HepG2 (cell line): Measurements from ENCODE around the gene NOX3. TPM values are rescaled to one million over a fixed set of nuclear protein-coding genes. Genes with fewer than 3 reads are reported as not detected.

Experiments used
- ATAC-seq: fragments of 200-7000 bp; cut with Tn5 transposase; 3 replicates; pipeline ENCODE4 v1.9.1; 2020; ENCODE audit warnings: mild to moderate bottlenecking, moderate library complexity
- BruUV-seq: library from RNA; stranded (reverse); fragments of 400-500 nt; replicated peaks from 2 replicates; lab custom pipeline; 2021; lab: Mats Ljungman, UMichigan
- CTCF ChIA-PET: fragments of 300-600 bp; formaldehyde crosslinking; extraction: SDS; loops from one replicate; lab custom pipeline; 2021; ENCODE audit warnings: low total read pairs, inconsistent platforms, low intra/inter-chr PET ratio; lab: Yijun Ruan, JAX
- POLR2A ChIA-PET: fragments of 350-600 bp; sonication (Branson Sonifier 250); formaldehyde crosslinking; loops from one replicate; lab custom pipeline; 2020; ENCODE audit warnings: antibody characterized with exemption, inconsistent platforms; lab: Yijun Ruan, JAX
- DNase-seq: peaks from one replicate; pipeline ENCODE4 v3.0.0-alpha.2; 2015; ENCODE audit warnings: low spot score
- FAIRE-seq: peaks from 3 replicates; lab custom pipeline; 2011; peaks lifted over from hg19 to GRCh38; lab: Jason Lieb, UNC
- H2AFZ ChIP-seq: one replicate; pipeline ENCODE4 v1.6.1; 2011; ENCODE audit warnings: low read length, inconsistent platforms
- H3K27ac ChIP-seq: fragments of 300-600 bp; 3 replicates; pipeline ENCODE4 v1.8.0; 2011; ENCODE audit warnings: mixed run types, mild to moderate bottlenecking, mixed read lengths, low read length, inconsistent platforms; ENCODE audit not compliant: insufficient read depth; ENCODE audit errors: extremely low read length
- H3K27me3 ChIP-seq, 2 experiments: fragments of 200-600 bp in 1 of 2; 2 replicates in 1 of 2; 3 replicates in 1 of 2; pipeline versions ENCODE4 v1.6.0 to v1.8.0; 2011; ENCODE audit warnings: low read length in 2 of 2, mild to moderate bottlenecking in 2 of 2, moderate library complexity in 2 of 2, inconsistent platforms in 1 of 2; ENCODE audit not compliant: insufficient read depth in 2 of 2, control insufficient read depth in 1 of 2
- H3K36me3 ChIP-seq, 2 experiments: fragments of 200-600 bp in 1 of 2; replicated peaks in 1 of 2; 2 replicates in 1 of 2; 3 replicates in 1 of 2; pipeline versions ENCODE4 v1.5.1 to v1.8.0; 2011; ENCODE audit warnings: low read length in 2 of 2, inconsistent platforms in 1 of 2; ENCODE audit not compliant: insufficient read depth in 2 of 2, control insufficient read depth in 1 of 2
- H3K4me1 ChIP-seq: 2 replicates; pipeline ENCODE4 v1.5.1; 2012; ENCODE audit warnings: low read length, inconsistent platforms; ENCODE audit not compliant: insufficient read depth
- H3K4me2 ChIP-seq: 2 replicates; pipeline ENCODE4 v1.6.0; 2011; ENCODE audit warnings: low read depth, low read length, inconsistent platforms
- H3K4me3 ChIP-seq, 3 experiments: fragments of 200-600 bp in 1 of 3; sonication (generic), shearing (Covaris generic) in 1 of 3; replicated peaks in 1 of 3; 2 replicates each; pipeline ENCODE4 v1.5.1; 2011 to 2016; ENCODE audit warnings: low read length in 3 of 3, inconsistent platforms in 2 of 3, low read depth in 2 of 3, mild to moderate bottlenecking in 2 of 3, control low read depth in 1 of 3, mixed read lengths in 1 of 3; ENCODE audit not compliant: insufficient read depth in 1 of 3
- H3K79me2 ChIP-seq: one replicate; pipeline ENCODE4 v1.6.1; 2011; ENCODE audit warnings: low read length, inconsistent platforms; ENCODE audit not compliant: insufficient read depth
- H3K9ac ChIP-seq: 2 replicates; pipeline ENCODE4 v1.6.0; 2011; ENCODE audit warnings: mild to moderate bottlenecking, low read depth, low read length, inconsistent platforms; ENCODE audit not compliant: insufficient read depth
- H3K9me3 ChIP-seq: 2 replicates; pipeline ENCODE4 v1.5.1; 2012; ENCODE audit warnings: mild to moderate bottlenecking, low read length
- H4K20me1 ChIP-seq: 2 replicates; pipeline ENCODE4 v1.6.0; 2011; ENCODE audit warnings: inconsistent platforms, mild to moderate bottlenecking, low read length, moderate library complexity; ENCODE audit not compliant: insufficient read depth
- ZNF614 ChIP-seq: IDR thresholded peaks from 2 replicates; pipeline ENCODE4 v1.6.1; 2018; ENCODE audit warnings: missing biosample characterization, missing genetic modification reagents, inconsistent platforms, borderline replicate concordance
- ZNF619 ChIP-seq: sonication (generic); formaldehyde crosslinking; IDR thresholded peaks from 2 replicates; pipeline ENCODE4 v1.4.0; 2020; ENCODE audit warnings: mild to moderate bottlenecking, missing genetic modification reagents
- WGBS: methylation state at CpG from one replicate; pipeline ENCODE4 v1.1.6; 2017; ENCODE audit warnings: low lambda C conversion rate; 5-methylcytosine and 5-hydroxymethylcytosine counted together
- in situ Hi-C: cut with HindIII; loops from 2 replicates; pipeline ENCODE4 v1.10.0; 2017; ENCODE audit warnings: low pct_unique_long_range_greater_than_20kb; ENCODE audit not compliant: extremely low pct_ligation_motif_present
- intact Hi-C: fragments of 100-400 bp; cut with micrococcal nuclease; formaldehyde crosslinking; loops from one replicate; pipeline ENCODE4 v1.10.0; 2022; ENCODE audit not compliant: unreplicated experiment
- polyA plus RNA-seq, 8 experiments: library from polyadenylated mRNA; depleted of rRNA in 3 of 8; stranded (reverse) in 7 of 8; unstranded in 1 of 8; fragments of >200 nt; fragmentation: Illumina TruSeq in 4 of 8; extraction: Trizol in 4 of 8; gene quantifications; 2 replicates each; pipeline versions ENCODE4 v1.2.1 to v1.2.3, GENCODE V29; 2011 to 2016; ENCODE audit warnings: low read depth in 4 of 8, missing spikeins in 1 of 8, mixed read lengths in 1 of 8; ENCODE audit not compliant: insufficient read depth in 1 of 8
- total RNA-seq, 5 experiments: library from RNA; depleted of rRNA; stranded (reverse); fragments of >200 nt; fragmentation: Illumina TruSeq; extraction: Trizol; gene quantifications; 2 replicates each; pipeline ENCODE4 v1.2.3, GENCODE V29; 2016; ENCODE audit warnings: low read depth in 1 of 5
- TF ChIP-seq, protein P1 (sequence below), 2 experiments: fragments of 450-650 bp in 1 of 2; sonication (generic) in 1 of 2; formaldehyde crosslinking in 1 of 2; IDR thresholded peaks; 2 replicates each; pipeline versions ENCODE4 v1.6.1 to v1.8.0; 2016 to 2022; ENCODE audit warnings: antibody characterized with exemption in 1 of 2, mild to moderate bottlenecking in 1 of 2, missing genetic modification reagents in 1 of 2
- TF ChIP-seq, protein P2 (sequence below): sonication (generic); formaldehyde crosslinking; IDR thresholded peaks from 2 replicates; pipeline ENCODE4 v1.4.0; 2020; ENCODE audit warnings: mild to moderate bottlenecking, missing genetic modification reagents

The NOX3 gene
- total and polyA plus RNA-seq, 2 of the 13 experiments (the other 11 are each of a cell fraction or from before 2014, with no cell fraction given): 0.09 to 0.18 TPM

DNA sequence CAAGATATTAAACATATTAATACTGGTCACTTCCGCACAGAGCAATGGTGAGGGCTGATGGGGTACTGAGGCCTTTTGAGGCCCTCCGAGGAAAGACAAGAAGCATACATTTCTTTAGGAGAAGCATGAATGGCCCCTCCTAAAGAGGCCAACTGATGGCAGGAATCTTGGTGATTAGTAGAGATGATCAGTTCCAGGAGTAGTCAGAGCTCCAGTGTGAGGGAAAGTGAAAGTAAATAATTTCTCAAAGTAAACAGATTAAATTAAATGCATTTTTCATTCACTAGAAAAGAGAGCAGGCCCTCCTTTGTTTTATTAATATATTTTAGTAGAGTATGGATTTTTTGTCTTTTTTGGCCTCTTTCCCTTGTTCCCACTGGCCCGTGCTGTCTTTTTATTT, 38.2 kb downstream of the NOX3 start:
- Histone ChIP-seq H3K9ac (no peak overlapping the region), H3K27ac (no peak overlapping the region), H4K20me1 (no peaks in the 10 kb centered on the region), H3K27me3 (no peaks in the 10 kb centered on the region), H3K4me1 (peaks cover 62% of the 10 kb centered on the region), H3K9me3 (no peaks in the 10 kb centered on the region), H3K36me3 (no peaks in the 10 kb centered on the region), H3K4me3 (no peak overlapping the region), H3K79me2 (no peaks in the 10 kb centered on the region), H3K4me2 (no peak overlapping the region), H2AFZ (no peak overlapping the region)
- DNase-seq (no peak), FAIRE-seq (no peak), ATAC-seq (no peak; the same call in 2 of the 3 replicates)
- no peak for TF ChIP-seq ZNF619 (CRISPR knock-in tag)
- TF ChIP-seq ZNF614 (CRISPR knock-in tag): no peak
- TF ChIP-seq, protein P1, sequence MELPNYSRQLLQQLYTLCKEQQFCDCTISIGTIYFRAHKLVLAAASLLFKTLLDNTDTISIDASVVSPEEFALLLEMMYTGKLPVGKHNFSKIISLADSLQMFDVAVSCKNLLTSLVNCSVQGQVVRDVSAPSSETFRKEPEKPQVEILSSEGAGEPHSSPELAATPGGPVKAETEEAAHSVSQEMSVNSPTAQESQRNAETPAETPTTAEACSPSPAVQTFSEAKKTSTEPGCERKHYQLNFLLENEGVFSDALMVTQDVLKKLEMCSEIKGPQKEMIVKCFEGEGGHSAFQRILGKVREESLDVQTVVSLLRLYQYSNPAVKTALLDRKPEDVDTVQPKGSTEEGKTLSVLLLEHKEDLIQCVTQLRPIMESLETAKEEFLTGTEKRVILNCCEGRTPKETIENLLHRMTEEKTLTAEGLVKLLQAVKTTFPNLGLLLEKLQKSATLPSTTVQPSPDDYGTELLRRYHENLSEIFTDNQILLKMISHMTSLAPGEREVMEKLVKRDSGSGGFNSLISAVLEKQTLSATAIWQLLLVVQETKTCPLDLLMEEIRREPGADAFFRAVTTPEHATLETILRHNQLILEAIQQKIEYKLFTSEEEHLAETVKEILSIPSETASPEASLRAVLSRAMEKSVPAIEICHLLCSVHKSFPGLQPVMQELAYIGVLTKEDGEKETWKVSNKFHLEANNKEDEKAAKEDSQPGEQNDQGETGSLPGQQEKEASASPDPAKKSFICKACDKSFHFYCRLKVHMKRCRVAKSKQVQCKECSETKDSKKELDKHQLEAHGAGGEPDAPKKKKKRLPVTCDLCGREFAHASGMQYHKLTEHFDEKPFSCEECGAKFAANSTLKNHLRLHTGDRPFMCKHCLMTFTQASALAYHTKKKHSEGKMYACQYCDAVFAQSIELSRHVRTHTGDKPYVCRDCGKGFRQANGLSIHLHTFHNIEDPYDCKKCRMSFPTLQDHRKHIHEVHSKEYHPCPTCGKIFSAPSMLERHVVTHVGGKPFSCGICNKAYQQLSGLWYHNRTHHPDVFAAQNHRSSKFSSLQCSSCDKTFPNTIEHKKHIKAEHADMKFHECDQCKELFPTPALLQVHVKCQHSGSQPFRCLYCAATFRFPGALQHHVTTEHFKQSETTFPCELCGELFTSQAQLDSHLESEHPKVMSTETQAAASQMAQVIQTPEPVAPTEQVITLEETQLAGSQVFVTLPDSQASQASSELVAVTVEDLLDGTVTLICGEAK (IDR thresholded peaks at IDR 0.05): no peak
- TF ChIP-seq, protein P1 (CRISPR knock-in tag; IDR thresholded peaks at IDR 0.05): no peak
- TF ChIP-seq, protein P2, sequence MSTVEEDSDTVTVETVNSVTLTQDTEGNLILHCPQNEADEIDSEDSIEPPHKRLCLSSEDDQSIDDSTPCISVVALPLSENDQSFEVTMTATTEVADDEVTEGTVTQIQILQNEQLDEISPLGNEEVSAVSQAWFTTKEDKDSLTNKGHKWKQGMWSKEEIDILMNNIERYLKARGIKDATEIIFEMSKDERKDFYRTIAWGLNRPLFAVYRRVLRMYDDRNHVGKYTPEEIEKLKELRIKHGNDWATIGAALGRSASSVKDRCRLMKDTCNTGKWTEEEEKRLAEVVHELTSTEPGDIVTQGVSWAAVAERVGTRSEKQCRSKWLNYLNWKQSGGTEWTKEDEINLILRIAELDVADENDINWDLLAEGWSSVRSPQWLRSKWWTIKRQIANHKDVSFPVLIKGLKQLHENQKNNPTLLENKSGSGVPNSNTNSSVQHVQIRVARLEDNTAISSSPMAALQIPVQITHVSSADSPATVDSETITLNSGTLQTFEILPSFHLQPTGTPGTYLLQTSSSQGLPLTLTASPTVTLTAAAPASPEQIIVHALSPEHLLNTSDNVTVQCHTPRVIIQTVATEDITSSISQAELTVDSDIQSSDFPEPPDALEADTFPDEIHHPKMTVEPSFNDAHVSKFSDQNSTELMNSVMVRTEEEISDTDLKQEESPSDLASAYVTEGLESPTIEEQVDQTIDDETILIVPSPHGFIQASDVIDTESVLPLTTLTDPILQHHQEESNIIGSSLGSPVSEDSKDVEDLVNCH (CRISPR knock-in tag): no peak
- no TSS peak for BruUV-seq
- ChIA-PET CTCF (no interaction called here), POLR2A (no interaction called here)
- WGBS: over 99% methylated on average over 3 of the region's 3 CpGs
- in situ Hi-C loops (no loop called here), intact Hi-C loops (no loop called here)
